ENCODE data around the gene SIK2. TPM values are rescaled to one million over a fixed set of nuclear protein-coding genes. Genes with fewer than 3 reads are reported as not detected.

Gene SIK2
- total RNA-seq, 1 experiment from 2014 or later, result 13.0 TPM

- no peaks in the 10 kb centered on the region for H3K36me3 ChIP-seq (ENCODE audit: control insufficient read depth in 1 of 2, insufficient read depth in 2 of 2, low read length in 2 of 2)
- no peak overlapping the region for H3K4me3 ChIP-seq (replicated peaks in 1 of 2; ENCODE audit: low read depth in 1 of 2, low read length in 2 of 2)
- no peaks in the 10 kb centered on the region for H4K20me1 ChIP-seq (ENCODE audit: insufficient read depth)
- H3K9me2 ChIP-seq (ENCODE audit: insufficient read depth), result no peaks in the 10 kb centered on the region
- H3K9ac ChIP-seq (ENCODE audit: low read length), result no peak overlapping the region
- H3K27me3 ChIP-seq (ENCODE audit: insufficient read depth, low read length), result no peaks in the 10 kb centered on the region
- RAD21 ChIA-PET (ENCODE audit: low non-redundant PET in 1 of 2, low total read pairs in 2 of 2, uncharacterized antibody in 2 of 2, unreplicated experiment in 2 of 2), result no interaction called here
- BruUV-seq (replicated peaks), result no TSS peak
- H3K4me2 ChIP-seq (ENCODE audit: low read length), result no peak overlapping the region
- CTCF ChIA-PET, result no interaction called here
- intact Hi-C loops (cut with micrococcal nuclease), result no loop called here
- no peak overlapping the region for H3K27ac ChIP-seq (ENCODE audit: low read depth, low read length)
- DNase-seq (ENCODE audit: low read depth, low spot score) (no peak), ATAC-seq (no peak)
- POLR2A ChIA-PET, result no interaction called here
- H3K9me3 ChIP-seq (ENCODE audit: control insufficient read depth in 1 of 2, insufficient read depth in 1 of 2, low read depth in 1 of 2, low read length in 2 of 2), result no peaks in the 10 kb centered on the region
- no peak for TF ChIP-seq ZFX (IDR thresholded peaks at IDR 0.05)
- no peak for TF ChIP-seq EGR1 (IDR thresholded peaks at IDR 0.05; ENCODE audit: low read depth)
- TF ChIP-seq SIN3A (IDR thresholded peaks at IDR 0.05; ENCODE audit: low read depth), result no peak
- TF ChIP-seq TCF7L2 (IDR thresholded peaks at IDR 0.05; ENCODE audit: borderline replicate concordance, extremely low read depth, insufficient read depth, insufficient read length), result no peak
- TF ChIP-seq MAX (IDR thresholded peaks at IDR 0.05), result no peak
- TF ChIP-seq POLR2A (IDR thresholded peaks at IDR 0.05; ENCODE audit: borderline replicate concordance, extremely low read depth, insufficient read depth, insufficient read length), result no peak
- no peak for TF ChIP-seq ZNF274 (IDR thresholded peaks at IDR 0.05; ENCODE audit: low read depth, low read length)
- no peak for TF ChIP-seq ATF3 (IDR thresholded peaks at IDR 0.05)
- H3K4me1 ChIP-seq (ENCODE audit: control insufficient read depth in 1 of 2, insufficient read depth in 2 of 2, low read length in 2 of 2), result peaks cover 4 to 19% of the 10 kb centered on the region in 2 experiments; a peak in 3 of 4 replicates
- H3K79me2 ChIP-seq (ENCODE audit: insufficient read depth, low read length), result peaks cover 10% of the 10 kb centered on the region; the same call in 1 of the 2 replicates
- no peak overlapping the region for H2AFZ ChIP-seq (ENCODE audit: low read depth, low read length, poor library complexity, severe bottlenecking)
Observed at GRCh38 chr11:111639226-111639925, 37.1 kb downstream of the SIK2 start.

GRCh38 chr11:111641339-111642015 is 39.2 kb downstream of the SIK2 start:
- Histone ChIP-seq H2AFZ (ENCODE audit: low read depth, low read length, poor library complexity, severe bottlenecking) (no peak overlapping the region), H4K20me1 (ENCODE audit: insufficient read depth) (no peaks in the 10 kb centered on the region), H3K27me3 (ENCODE audit: insufficient read depth, low read length) (no peaks in the 10 kb centered on the region), H3K9me3 (ENCODE audit: control insufficient read depth in 1 of 2, insufficient read depth in 1 of 2, low read depth in 1 of 2, low read length in 2 of 2) (no peaks in the 10 kb centered on the region), H3K9ac (ENCODE audit: low read length) (no peak overlapping the region), H3K4me3 (replicated peaks in 1 of 2; ENCODE audit: low read depth in 1 of 2, low read length in 2 of 2) (no peak overlapping the region), H3K36me3 (ENCODE audit: control insufficient read depth in 1 of 2, insufficient read depth in 2 of 2, low read length in 2 of 2) (no peaks in the 10 kb centered on the region), H3K27ac (ENCODE audit: low read depth, low read length) (no peak overlapping the region), H3K79me2 (ENCODE audit: insufficient read depth, low read length) (peaks cover 10% of the 10 kb centered on the region; the same call in 1 of the 2 replicates), H3K4me1 (ENCODE audit: control insufficient read depth in 1 of 2, insufficient read depth in 2 of 2, low read length in 2 of 2) (no peaks in the 10 kb centered on the region), H3K4me2 (ENCODE audit: low read length) (no peak overlapping the region), H3K9me2 (ENCODE audit: insufficient read depth) (no peaks in the 10 kb centered on the region)
- POLR2A ChIA-PET, result no interaction called here
- no TSS peak for BruUV-seq (replicated peaks)
- CTCF ChIA-PET, result no interaction called here
- no peak for ATAC-seq
- intact Hi-C loops (cut with micrococcal nuclease), result no loop called here
- RAD21 ChIA-PET (ENCODE audit: low non-redundant PET in 1 of 2, low total read pairs in 2 of 2, uncharacterized antibody in 2 of 2, unreplicated experiment in 2 of 2), result no interaction called here
- DNase-seq (ENCODE audit: low read depth, low spot score), result no peak
- TF ChIP-seq YY1 (IDR thresholded peaks at IDR 0.05; ENCODE audit: extremely low read depth, insufficient replicate concordance, low read depth, low read length) (no peak), POLR2A (IDR thresholded peaks at IDR 0.05; ENCODE audit: borderline replicate concordance, extremely low read depth, insufficient read depth, insufficient read length) (no peak), EZH2 (IDR thresholded peaks at IDR 0.05) (no peak), MAX (IDR thresholded peaks at IDR 0.05) (no peak), TCF7L2 (IDR thresholded peaks at IDR 0.05; ENCODE audit: borderline replicate concordance, extremely low read depth, insufficient read depth, insufficient read length) (no peak), JUND (IDR thresholded peaks at IDR 0.05) (no peak), CEBPB (IDR thresholded peaks at IDR 0.05; ENCODE audit: low read depth) (no peak), RAD21 (IDR thresholded peaks at IDR 0.05; ENCODE audit: low read depth) (no peak), EZH2phosphoT487 (IDR thresholded peaks at IDR 0.05; ENCODE audit: borderline replicate concordance) (no peak), FOSL1 (IDR thresholded peaks at IDR 0.05; ENCODE audit: low read depth) (no peak), REST (IDR thresholded peaks at IDR 0.05; ENCODE audit: low read depth) (no peak)

Measured in HCT116 (cell line).